ENCODE measurements around the gene NAALADL2. TPM values are rescaled to one million over a fixed set of nuclear protein-coding genes. Genes with fewer than 3 reads are reported as not detected.

NAALADL2 gene
- total and polyA plus RNA-seq, 2 of the 8 experiments (the other 6 are each of a cell fraction or from before 2014, with no cell fraction given) = 0.12 to 0.22 TPM

GRCh38 chr3:175214216-175214615 lies 355.1 kb downstream of the NAALADL2 start:
- no peak overlapping the region for H2BK20ac ChIP-seq (ENCODE audit: low read length)
- no peaks in the 10 kb centered on the region for H3K23me2 ChIP-seq (ENCODE audit: low read depth, low read length)
- H3K56ac ChIP-seq (replicated peaks; ENCODE audit: insufficient read length, low read depth, low read length) = no peak overlapping the region
- no peak overlapping the region for H3K4ac ChIP-seq (replicated peaks; ENCODE audit: insufficient read length, low read depth, low read length)
- no peak overlapping the region for H3K23ac ChIP-seq (ENCODE audit: insufficient read length)
- no peak overlapping the region for H3K27ac ChIP-seq (ENCODE audit: low read depth, low read length)
- H4K5ac ChIP-seq (ENCODE audit: insufficient read length, low read depth, low read length) = no peak overlapping the region
- H3K79me1 ChIP-seq (ENCODE audit: low read depth, low read length) = no peaks in the 10 kb centered on the region
- H3K18ac ChIP-seq (ENCODE audit: extremely low read depth, low read length) = no peak overlapping the region
- H3K9me3 ChIP-seq (ENCODE audit: insufficient read depth in 2 of 2, low read depth in 1 of 2, low read length in 1 of 2) = no peaks in the 10 kb centered on the region
- H3K9ac ChIP-seq (replicated peaks in 1 of 4; ENCODE audit: extremely low read depth in 1 of 4, low read depth in 3 of 4, low read length in 3 of 4) = no peak overlapping the region
- no peak overlapping the region for H2AK5ac ChIP-seq (ENCODE audit: low read depth, low read length)
- no peaks in the 10 kb centered on the region for H3K36me3 ChIP-seq (ENCODE audit: control insufficient read depth in 2 of 4, insufficient read depth in 4 of 4, low read length in 3 of 4)
- no peak overlapping the region for H3K4me3 ChIP-seq (ENCODE audit: extremely low read depth in 1 of 4, insufficient read depth in 2 of 4, low read depth in 3 of 4, low read length in 4 of 4)
- no peaks in the 10 kb centered on the region for H3K79me2 ChIP-seq (ENCODE audit: control insufficient read depth in 1 of 2, insufficient read depth in 2 of 2, low read length in 2 of 2)
- POLR2A ChIA-PET (ENCODE audit: partially characterized antibody) = no interaction called here
- no peak overlapping the region for H2BK5ac ChIP-seq (ENCODE audit: low read depth, low read length)
- no peak overlapping the region for H3K14ac ChIP-seq (ENCODE audit: insufficient read length)
- H2BK12ac ChIP-seq (ENCODE audit: low read depth, low read length) = no peak overlapping the region
- no peak for DNase-seq (ENCODE audit: low read depth in 1 of 2, low spot score in 2 of 2)
- H4K20me1 ChIP-seq (replicated peaks in 1 of 2; ENCODE audit: control insufficient read depth in 1 of 2, insufficient read depth in 2 of 2, low read length in 2 of 2) = no peaks in the 10 kb centered on the region
- H3K27me3 ChIP-seq (replicated peaks in 1 of 4; ENCODE audit: control insufficient read depth in 3 of 4, extremely low read depth in 1 of 4, insufficient read depth in 3 of 4, low read length in 3 of 4) = no peaks in the 10 kb centered on the region
- H4K8ac ChIP-seq (ENCODE audit: extremely low read depth, insufficient read depth, low read length) = no peak overlapping the region
- no peak for FAIRE-seq
- no peaks in the 10 kb centered on the region for H3K4me1 ChIP-seq (replicated peaks in 1 of 4; ENCODE audit: control insufficient read depth in 3 of 4, insufficient read depth in 4 of 4, low read length in 3 of 4)
- no peak overlapping the region for H2BK15ac ChIP-seq (ENCODE audit: low read length)
- H4K91ac ChIP-seq (replicated peaks; ENCODE audit: insufficient read length, low read length) = no peak overlapping the region
- no peak overlapping the region for H3K4me2 ChIP-seq (ENCODE audit: insufficient read depth in 1 of 2, low read depth in 2 of 2, low read length in 2 of 2)
- no peak overlapping the region for H2BK120ac ChIP-seq (replicated peaks; ENCODE audit: low read depth, low read length)
- WGBS, 2 experiments (ENCODE audit: extremely low coverage in 1 of 2, insufficient coverage in 1 of 2, insufficient read length in 1 of 2, insufficient replicate concordance in 2 of 2, low coverage in 1 of 2, low lambda C conversion rate in 2 of 2, missing lambda C conversion rate in 1 of 2) = 94% methylated on average over 1 of the region's 1 CpG; no CpG with 5 or more reads in 1 of the 2 experiments
- H2AFZ ChIP-seq (ENCODE audit: low read length) = no peak overlapping the region
- CTCF ChIA-PET (ENCODE audit: partially characterized antibody) = no interaction called here
- TF ChIP-seq TEAD4 (IDR thresholded peaks at IDR 0.05; ENCODE audit: low read depth, low read length) = no peak
- TF ChIP-seq CHD1 (IDR thresholded peaks at IDR 0.05; ENCODE audit: low read depth, low read length) = no peak
- TF ChIP-seq RFX5 (IDR thresholded peaks at IDR 0.05; ENCODE audit: borderline replicate concordance, low read depth, low read length) = no peak
- TF ChIP-seq NANOG (IDR thresholded peaks at IDR 0.05; ENCODE audit: insufficient read depth, low read depth, low read length, poor library complexity, severe bottlenecking) = no peak
- no peak for TF ChIP-seq CTBP2 (IDR thresholded peaks at IDR 0.05; ENCODE audit: borderline replicate concordance, insufficient read depth, insufficient read length, low read length)
- TF ChIP-seq CEBPB (IDR thresholded peaks at IDR 0.05; ENCODE audit: low read depth, low read length) = no peak
- no peak for TF ChIP-seq SRF (IDR thresholded peaks at IDR 0.05; ENCODE audit: low read depth, low read length)
- no peak for TF ChIP-seq FOSL1 (IDR thresholded peaks at IDR 0.05; ENCODE audit: insufficient read depth, low read depth, low read length)
- TF ChIP-seq ASH2L (IDR thresholded peaks at IDR 0.05; ENCODE audit: low read length) = no peak
- no peak for TF ChIP-seq YY1 (IDR thresholded peaks at IDR 0.05; ENCODE audit: low read depth, low read length)
- no peak for TF ChIP-seq TAF7 (optimal IDR thresholded peaks at IDR 0.05; ENCODE audit: borderline replicate concordance, low read depth, low read length)
- TF ChIP-seq POLR2A (IDR thresholded peaks at IDR 0.05; ENCODE audit: control extremely low read depth in 1 of 2, low read depth in 2 of 2, low read length in 2 of 2) = no peak
- TF ChIP-seq HDAC6 (IDR thresholded peaks at IDR 0.05; ENCODE audit: low read depth, low read length) = no peak
- TF ChIP-seq KDM5A (IDR thresholded peaks at IDR 0.05; ENCODE audit: low read length) = no peak
- TF ChIP-seq POU5F1 (IDR thresholded peaks at IDR 0.05; ENCODE audit: low read depth, low read length) = no peak
- TF ChIP-seq CHD2 (IDR thresholded peaks at IDR 0.05; ENCODE audit: low read length) = no peak
- TF ChIP-seq MAFK (IDR thresholded peaks at IDR 0.05; ENCODE audit: low read depth, low read length) = no peak
